ENCODE results near the gene OR2M4.
A peak's percentile ranks its signal among the peaks of the same experiment; 100 is the strongest.
"Not testable (repeated sequence)": the region's sequence is repeated elsewhere in the genome, so short reads cannot be mapped to it uniquely, and the experiment has no call there.

The OR2M4 gene, protein sequence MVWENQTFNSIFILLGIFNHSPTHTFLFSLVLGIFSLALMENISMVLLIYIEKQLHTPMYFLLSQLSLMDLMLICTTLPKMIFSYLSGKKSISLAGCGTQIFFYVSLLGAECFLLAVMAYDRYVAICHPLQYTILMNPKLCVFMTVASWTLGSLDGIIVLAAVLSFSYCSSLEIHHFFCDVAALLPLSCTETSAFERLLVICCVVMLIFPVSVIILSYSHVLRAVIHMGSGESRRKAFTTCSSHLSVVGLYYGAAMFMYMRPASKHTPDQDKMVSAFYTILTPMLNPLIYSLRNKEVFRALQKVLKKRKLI

DNA sequence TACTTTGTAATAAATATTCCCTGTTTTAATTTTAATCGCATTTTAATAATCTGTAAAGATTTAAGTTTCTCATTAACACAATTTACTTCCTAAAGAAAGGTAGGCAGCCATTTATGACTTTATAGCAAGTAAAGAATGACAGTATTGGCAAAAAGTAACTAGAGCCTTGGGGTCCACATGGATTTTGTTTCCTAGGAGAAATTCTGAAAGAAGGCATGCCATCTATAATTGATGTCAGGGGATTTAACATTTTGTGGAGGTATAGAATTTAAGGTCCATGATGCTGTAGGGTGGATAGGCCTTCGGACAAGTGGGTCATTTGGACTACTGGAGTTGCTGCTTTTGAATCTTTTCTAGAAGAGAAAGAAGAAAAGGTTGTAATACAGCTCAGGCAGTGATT, at the start of gene OR2M4:
OR2M4 (plus strand) TSS at position 301 of the 400 bp plus-strand sequence. CDS start 7,512 bp downstream, outside the sequence.
- DNase-seq, result no peak
- intact Hi-C loops (cut with DNase I), result no loop called here

- DNase-seq, result no peak
- intact Hi-C loops (cut with DNase I), result no loop called here
Measured at GRCh38 chr1:248183996-248184395, 47.2 kb upstream of the OR2M4 start.

DNA sequence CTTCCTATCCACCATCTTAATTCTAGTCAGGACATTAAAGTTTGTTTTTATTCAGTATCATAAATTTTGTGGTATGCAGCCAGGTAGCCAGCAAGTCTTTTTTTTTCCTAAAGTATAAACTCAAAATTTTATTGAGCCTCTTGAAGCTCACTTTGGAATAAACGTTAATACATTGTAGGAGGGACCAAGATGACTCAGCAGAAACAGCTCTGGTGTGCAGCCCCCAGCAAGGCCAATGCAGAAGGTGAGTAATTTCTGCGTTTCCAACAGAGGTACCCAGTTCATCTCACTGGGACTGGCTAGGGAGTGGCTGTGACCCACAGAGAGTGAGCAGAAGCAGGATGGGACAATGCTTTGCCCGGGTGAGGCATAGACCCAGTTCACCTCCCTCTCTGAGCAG, 43.9 kb upstream of the OR2M4 start:
- DNase-seq, result no peak

DNA sequence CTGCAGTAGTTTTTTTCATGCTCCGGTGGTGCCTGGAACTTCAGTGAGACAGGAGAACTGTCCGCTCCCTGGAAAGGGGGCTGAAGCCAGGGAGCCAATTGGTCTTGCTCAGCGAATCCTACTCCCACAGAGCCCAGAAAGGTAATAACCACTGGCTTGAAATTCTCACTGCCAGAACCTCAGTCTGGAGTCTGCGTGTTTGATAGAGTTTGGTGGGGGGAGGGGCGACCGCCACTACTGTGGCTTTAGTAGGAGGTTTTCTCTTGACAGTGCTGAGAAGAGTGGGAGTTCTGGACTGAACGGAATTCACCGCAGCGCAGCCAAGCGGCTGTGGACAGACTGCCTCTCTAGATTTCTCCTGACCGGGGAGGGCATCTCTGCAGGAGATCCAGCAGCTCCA, 42.2 kb upstream of the OR2M4 start:
- no peak for DNase-seq
- intact Hi-C loops (cut with DNase I), result no loop called here

More for the DNA sequence above, 43.9 kb upstream of the OR2M4 start:
- intact Hi-C loops (cut with DNase I), result no loop called here

GRCh38 chr1:248194117-248194516, 37.1 kb upstream of the OR2M4 start:
- intact Hi-C loops (cut with DNase I), result no loop called here
- DNase-seq, result no peak

DNA sequence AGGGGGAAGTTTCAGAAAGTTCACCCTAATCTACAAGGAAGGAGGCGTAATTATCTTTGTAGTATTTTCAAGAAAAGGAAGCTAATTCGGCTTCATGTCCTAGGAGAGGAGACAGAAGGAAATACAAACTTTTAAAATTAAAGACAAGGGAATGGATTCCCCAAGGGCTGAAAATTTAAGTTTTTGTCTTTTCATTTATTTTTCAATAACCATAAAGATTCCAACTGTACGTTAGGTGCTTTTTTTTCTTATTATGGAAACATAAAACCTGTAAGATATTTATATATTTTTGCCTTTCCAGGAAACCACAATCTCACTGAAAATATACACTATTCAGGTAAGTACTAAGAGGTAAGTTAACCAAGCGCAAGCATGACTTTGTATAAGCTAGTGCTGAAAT, 34.3 kb upstream of the OR2M4 start, which contains the start of gene OR2M3:
OR2M3 (plus strand) TSS at position 301 of the 400 bp plus-strand sequence. CDS start 5,803 bp downstream, outside the sequence.
- DNase-seq, result no peak
- intact Hi-C loops (cut with DNase I), result no loop called here

GRCh38 chr1:248215880-248216279, 15.3 kb upstream of the OR2M4 start:
- intact Hi-C loops (cut with DNase I), result no loop called here
- no peak for DNase-seq

DNA sequence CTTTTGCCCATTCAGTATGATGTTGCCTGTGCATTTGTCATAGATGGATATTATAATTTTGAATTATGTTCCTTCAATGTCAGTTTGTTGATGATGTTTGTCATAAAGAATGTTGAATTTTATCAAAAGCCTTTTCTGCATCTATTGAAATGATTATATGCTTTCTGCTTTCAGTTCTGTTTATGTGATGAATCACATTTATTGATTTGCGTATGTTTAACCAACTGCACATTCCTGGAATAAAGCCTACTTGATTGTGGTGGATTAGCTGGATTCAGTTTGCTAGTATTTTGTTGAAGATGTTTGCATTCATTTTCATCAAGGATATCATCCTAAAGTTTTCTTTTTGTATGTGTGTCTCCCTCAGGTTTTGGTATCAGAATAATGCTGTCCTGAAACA, 5.7 kb upstream of the OR2M4 start:
- intact Hi-C loops (cut with DNase I), result no loop called here
- no peak for DNase-seq

- intact Hi-C loops (cut with DNase I), result no loop called here
- peak in 1 of 42 donors; percentile 15 for DNase-seq
Measured at GRCh38 chr1:248229360-248229908, 1.8 kb upstream of the OR2M4 start.

GRCh38 chr1:248239478-248239877, 8.3 kb downstream of the OR2M4 start:
- intact Hi-C loops (cut with DNase I), result no loop called here
- DNase-seq, result peak in 1 of 42 donors; percentile 13

- peak in 40 of 42 donors; percentile 5 to 79 (median 44) for DNase-seq
- intact Hi-C loops (cut with DNase I), result no loop called here
Measured at GRCh38 chr1:248243204-248243603, 12.0 kb downstream of the OR2M4 start.

DNA sequence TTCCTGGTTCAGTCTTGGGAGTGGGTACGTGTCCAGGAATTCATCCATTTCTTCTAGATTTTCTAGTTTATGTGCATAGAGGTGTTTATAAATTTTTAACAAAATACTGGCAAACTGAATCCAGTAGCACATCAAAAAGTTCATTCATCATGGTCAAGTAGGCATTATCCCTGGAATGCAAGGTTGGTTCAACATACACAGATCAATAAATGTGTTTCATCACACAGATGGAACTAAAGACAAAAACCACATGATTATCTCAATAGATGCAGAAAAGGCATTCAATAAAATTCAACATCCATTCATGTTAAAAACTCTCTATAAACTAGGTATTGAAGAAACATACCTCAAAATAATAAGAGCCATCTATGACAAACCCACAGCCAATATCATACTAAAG, 28.1 kb downstream of the OR2M4 start:
- DNase-seq; intact Hi-C loops (cut with DNase I): not testable (repeated sequence)

GRCh38 chr1:248268178-248268577, 37.0 kb downstream of the OR2M4 start:
- no peak for DNase-seq
- intact Hi-C loops (cut with DNase I), result no loop called here

- DNase-seq; intact Hi-C loops (cut with DNase I): not testable (repeated sequence)
Measured at GRCh38 chr1:248273225-248273624, 42.0 kb downstream of the OR2M4 start.

DNA sequence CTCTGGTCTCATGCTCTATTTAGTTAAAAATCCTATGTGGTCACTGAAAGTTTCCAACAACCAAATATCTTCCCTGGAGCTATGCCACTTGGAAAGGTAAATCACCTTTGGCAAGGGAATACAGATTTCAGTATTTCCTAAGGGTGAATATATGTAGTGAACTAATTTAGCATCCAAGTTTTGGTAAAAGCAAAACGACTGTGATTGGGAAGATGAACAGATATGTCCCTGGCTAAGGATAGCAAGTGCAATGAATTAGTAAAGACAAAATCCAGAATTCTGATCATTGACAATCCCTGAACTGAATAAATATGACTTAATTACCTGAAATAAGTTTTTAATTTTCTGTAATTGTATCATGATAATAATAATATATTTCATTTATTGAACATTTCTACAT, 46.7 kb downstream of the OR2M4 start, which contains the start of gene OR2T33:
OR2T33 (minus strand) TSS at position 101 of the 400 bp plus-strand sequence. CDS start 4,162 bp downstream, outside the sequence.
- DNase-seq, result no peak
- intact Hi-C loops (cut with DNase I), result no loop called here

DNA sequence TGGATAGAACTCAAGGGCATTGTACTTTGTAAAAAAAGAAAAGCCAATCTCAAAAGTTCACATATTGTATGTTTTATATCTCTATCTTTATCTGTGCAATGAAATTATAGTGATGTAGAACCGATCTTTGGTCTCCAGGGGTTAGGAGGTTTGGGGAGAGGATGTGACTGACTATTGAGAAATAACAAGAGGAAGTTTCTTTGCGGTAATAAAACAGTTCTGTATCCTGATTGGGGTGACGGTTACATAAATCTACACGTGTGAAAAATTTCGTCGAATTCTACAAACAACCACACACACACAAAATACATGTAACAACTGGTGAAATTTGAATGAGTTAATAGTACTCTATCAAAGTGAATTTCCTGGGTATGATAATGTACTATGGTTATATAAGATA, 57.2 kb downstream of the OR2M4 start:
- intact Hi-C loops (cut with DNase I), result no loop called here

More for the DNA sequence above, 57.2 kb downstream of the OR2M4 start:
- no peak for DNase-seq
